ENCODE results near the gene KRT9.
"Not testable (repeated sequence)": the region's sequence is repeated elsewhere in the genome, so short reads cannot be mapped to it uniquely, and the experiment has no call there.

Gene KRT9, protein sequence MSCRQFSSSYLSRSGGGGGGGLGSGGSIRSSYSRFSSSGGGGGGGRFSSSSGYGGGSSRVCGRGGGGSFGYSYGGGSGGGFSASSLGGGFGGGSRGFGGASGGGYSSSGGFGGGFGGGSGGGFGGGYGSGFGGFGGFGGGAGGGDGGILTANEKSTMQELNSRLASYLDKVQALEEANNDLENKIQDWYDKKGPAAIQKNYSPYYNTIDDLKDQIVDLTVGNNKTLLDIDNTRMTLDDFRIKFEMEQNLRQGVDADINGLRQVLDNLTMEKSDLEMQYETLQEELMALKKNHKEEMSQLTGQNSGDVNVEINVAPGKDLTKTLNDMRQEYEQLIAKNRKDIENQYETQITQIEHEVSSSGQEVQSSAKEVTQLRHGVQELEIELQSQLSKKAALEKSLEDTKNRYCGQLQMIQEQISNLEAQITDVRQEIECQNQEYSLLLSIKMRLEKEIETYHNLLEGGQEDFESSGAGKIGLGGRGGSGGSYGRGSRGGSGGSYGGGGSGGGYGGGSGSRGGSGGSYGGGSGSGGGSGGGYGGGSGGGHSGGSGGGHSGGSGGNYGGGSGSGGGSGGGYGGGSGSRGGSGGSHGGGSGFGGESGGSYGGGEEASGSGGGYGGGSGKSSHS
- 0 to 0.22 (median 0) reads per million in 18 experiments for total RNA-seq

DNA sequence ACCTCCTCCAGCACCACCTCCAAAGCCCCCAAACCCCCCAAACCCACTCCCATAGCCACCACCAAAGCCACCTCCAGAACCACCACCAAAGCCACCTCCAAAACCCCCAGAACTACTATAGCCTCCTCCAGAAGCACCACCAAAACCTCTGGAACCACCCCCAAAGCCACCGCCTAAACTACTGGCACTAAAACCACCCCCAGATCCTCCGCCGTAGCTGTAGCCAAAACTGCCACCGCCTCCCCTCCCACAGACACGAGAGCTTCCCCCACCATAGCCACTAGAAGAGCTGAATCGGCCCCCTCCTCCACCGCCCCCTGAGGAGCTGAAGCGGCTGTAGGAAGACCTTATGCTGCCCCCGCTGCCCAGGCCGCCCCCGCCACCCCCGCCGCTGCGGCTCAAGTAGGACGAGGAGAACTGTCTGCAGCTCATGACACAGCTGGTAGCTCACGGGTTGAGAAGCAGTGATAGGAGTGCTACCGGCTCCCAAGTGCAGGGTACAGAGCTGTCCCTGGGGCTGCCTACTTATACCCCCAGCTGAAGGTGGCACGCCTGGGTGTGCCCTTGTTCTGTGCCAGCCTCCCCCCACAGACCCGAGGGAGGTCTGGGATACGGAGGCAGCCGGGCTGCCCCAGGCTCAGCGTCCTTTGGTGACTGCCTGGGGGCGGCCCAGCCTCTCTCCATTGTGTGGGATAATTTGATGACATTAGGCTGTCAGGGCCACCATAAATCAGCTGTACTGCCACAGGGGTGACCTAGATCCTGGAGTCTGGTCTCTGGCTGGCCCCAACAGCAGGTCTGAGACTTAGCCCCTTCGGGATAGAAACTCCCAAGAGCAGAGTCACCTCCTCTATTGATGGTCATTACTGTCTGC lies at the start of gene KRT9:
Gene KRT9 (minus strand): TSS at position 499 of the 874 bp plus-strand sequence. CDS start 67 bp downstream, at position 432.
- DNase-seq: no peak

DNA sequence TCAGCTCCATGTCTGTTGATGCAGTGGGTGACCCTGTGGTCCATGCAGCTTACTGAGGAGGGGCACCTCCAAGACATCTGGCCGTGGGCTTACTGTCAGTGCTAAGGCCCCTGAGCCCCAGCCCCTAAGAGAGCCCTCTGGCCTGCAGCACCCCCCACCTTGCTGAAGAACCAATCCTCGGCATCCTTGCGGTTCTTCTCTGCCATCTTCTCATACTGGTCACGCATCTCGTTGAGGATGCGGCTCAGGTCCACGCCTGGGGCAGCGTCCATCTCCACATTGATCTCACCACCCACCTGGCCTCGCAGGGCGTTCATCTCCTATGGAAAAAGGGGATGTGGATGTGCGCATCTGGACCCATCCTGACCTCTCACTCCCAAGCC lies 49.6 kb upstream of the KRT9 start:
- not testable (repeated sequence) for DNase-seq

DNA sequence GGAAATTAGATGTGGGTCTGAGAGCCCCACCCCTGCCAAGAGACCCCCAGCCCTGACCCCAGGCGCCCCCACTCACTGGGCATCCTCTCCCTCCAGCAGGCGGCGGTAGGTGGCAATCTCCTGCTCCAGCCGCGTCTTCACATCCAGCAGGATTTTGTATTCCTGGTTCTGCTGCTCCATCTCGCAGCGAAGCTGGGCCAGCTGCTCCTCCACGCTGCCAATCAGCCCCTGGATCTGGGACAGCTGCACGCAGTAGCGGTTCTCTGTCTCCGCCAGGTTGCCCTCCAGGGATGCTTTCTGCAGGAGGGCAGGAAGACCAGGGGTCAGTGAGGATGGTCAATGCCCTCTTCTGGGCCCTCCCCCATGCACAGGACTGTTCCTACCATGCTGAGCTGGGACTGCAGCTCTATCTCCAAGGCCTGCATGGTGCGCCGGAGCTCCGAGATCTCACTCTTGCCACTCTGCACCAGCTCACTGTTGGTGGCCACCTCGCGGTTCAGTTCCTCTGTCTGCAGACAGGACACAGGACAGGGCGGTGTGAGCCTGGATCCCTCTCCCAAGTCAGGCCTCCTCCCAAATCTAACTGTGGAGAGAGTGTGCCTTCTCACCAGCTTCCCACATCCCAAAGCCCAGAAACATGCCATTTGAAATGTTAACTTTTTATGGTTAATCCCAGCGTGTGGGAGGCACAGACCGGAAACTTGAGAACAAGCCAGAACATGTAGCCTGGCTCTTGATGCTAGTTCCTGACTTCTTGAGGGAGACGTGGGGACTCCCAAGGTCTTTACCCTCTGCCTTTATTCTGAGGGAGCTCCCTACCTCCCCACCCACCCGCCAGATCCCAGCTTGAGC lies 49.0 kb upstream of the KRT9 start:
- DNase-seq: no peak

DNA sequence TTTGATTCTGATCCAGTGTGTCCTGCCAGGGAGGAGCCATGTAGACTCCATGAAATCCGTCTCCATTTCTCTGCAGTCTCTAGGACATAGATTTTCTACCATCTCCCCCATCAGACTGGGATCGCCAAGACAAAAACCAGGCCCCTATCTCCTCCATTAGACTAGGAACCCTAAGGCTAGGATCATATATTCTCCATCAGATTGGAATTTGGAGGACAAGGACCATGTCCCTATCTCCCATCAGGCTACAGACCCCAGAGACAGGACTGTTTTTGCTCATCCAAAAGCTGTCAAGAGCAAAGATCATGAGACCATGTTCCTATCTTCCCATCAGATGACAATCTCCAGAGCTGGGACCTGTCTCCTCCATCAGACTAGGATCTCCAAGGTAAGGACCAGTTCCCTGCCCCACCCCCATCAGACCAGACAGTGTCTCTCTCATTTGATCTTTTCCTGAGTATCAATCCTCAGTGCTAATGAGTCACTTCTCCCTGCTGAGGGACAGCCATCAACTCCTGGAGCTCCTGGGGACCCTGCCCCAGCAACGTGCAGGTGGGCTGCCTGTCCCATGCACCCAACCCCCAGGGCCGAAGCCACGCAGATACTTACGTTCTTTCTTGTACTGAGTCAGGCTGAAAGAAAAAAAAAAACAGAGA lies 48.2 kb upstream of the KRT9 start:
- DNase-seq: not testable (repeated sequence)

DNA sequence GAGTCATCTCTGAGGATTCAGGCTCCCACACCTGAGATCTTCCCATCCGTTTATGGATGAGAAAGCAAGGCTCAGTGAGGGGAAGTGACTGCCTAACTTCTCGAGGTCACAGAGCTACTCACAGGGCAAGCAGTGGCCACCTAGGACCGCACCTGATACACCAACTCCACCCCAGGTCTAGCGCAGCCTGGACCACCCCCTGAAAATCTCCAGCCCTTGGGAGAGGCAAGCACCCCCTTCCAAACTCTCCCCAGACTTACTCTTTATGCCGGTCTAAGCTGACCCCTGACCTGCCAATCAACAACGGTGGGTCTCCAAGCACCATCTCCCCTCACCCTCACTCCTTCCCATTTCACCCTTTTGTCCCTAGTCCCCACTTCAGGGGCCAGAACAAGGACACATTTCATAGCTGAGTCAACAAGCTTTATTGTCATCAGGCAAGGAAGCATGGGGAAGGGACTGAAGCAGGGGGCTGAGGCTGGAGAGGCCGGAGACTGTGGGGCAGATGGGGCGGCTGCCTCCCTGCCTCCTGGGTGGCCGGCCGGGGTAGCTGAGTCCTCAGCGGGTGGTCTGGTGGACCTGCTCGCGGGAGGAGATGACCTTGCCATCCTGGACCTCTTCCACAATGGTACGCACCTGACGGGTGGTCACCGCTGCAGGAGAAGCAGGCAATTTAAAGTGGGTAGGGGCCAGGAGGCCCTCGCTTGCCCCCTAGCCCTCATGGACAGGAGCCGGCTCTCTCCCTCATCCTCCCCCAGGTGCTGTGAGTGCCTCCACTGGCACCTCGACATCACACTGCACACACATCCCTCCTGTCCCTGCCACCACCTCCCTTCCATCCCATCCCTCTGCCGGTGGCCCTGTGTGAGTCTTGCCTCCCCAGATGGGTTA lies 47.4 kb upstream of the KRT9 start:
- no peak for DNase-seq

DNA sequence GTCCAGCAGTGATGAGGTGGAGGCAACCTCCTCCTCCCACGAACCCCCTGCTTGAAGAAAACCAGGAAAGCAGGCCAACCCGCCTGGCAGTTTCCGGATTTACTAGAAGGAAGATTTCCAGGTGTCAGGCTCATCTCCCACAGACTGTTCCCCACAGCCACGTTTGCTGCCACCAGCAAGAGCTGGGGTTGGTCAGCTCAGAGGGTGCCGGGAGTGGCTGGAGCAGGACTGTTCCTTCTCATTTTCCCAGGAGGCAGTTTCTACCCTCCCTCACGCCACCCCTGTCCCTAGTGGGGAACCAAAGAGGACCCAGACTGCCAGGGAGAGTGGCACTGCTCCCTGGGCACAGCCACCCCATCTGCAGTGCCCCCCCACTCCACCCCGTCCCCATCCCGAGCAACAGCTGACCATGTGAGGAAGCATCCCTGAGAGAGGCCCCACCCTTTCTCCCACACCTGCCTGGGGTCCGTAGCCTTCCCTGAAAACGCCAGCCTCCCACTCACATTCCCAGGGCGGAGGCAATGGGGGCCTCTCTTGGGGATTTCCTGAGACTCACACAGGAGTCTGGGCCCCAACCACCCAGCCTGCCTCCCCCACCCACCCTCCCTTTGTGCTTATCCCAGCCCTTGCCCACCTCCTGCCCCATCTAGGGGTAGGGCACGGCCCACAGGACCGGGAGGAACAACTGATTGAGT lies 46.6 kb upstream of the KRT9 start:
- no peak for DNase-seq

DNA sequence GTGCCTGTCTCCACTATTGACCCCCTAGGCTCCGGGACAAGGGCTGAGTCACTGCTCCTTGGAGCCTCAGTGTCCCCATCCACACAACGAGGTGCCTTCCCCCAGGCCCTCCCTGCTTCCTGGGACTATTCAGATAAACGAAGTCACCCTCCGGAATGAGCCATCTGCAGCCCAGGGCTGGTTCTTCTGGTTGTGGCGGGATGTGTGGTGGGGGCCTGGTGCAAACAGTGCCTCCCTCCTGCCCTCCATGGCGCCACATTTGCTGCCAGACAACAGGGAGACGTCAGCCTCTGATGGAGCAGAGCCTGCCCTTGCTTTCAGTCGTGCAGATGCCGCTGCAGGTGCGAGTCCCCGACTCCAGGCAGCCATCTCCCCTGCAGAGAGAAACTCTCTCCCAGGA lies 45.8 kb upstream of the KRT9 start:
- no peak for DNase-seq

DNA sequence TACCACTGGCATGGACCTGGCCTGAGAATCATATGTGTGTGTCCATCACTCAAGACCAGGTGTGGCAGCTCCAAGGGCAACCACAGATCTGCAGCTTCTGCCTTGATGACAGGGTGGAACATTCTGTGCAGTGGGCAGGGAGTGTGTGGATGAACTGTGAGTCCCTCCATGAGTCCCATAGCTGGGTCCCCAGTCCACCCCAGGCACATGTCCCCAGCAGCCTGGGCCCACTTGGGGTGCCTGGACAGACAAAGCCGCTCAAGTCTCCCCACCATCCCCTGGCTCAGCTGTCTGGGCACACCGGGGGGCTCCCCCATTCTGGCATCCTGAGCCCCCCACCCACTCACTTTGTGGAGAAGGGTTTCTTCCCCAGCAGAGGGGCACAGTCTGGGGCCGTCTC lies 45.3 kb upstream of the KRT9 start:
- DNase-seq: no peak

DNA sequence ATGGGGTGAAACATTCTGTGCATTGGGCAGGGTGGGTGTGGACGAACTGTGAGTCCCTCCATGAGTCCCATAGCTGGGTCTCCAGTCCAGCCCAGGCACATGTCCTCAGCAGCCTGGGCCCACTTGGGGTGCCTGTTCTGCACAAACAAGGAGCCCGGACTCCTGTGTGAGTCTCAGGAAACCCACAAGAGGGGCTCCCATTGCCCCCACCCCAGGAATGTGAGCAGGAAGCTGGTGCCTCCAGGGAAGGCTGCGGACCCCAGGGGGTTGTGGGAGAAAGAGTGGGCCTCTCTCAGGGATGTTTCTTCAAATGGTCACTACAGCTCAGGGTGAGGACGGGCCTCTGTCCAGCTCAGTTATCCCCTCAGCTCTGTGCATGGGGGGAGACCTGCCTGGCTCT lies 44.6 kb upstream of the KRT9 start:
- DNase-seq: not testable (repeated sequence)

DNA sequence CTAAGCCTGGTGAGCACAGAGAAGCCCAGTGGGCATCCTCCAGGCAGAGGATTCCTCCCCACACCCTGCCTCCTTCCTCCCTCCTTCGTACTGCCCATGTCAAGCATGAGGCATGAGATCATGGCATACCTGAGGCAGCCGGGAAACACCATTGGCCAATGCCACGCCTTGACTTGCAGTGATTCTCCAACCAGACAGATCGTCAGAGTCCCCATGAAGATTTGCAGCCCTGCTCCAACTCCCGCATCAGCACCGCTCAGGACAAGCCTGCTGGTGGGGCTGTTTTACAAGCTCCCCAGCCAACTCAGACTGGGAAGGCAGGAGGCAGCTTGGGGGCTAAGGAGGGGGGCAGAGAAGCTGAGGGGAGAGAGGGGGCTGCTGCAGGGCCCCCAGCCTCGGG lies 43.6 kb upstream of the KRT9 start:
- DNase-seq: no peak

DNA sequence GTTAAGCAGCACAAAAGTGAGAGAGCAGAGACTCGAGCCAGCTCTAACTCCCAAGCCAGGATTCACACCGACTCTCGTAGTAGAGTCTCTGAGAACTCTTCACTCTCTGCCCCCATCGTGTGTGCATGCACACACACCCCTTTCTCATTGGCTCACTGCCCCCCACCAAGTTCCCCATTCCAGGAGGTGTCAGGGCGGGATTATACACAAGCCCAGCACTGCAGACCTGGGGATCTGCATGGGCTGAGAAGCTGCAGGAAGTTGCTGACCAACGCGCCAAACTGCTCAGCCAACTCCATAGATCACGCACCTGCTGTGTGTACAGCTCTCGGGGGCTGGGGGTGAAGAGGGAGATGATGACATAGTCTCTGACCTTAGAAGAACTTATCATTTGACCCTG lies 42.9 kb upstream of the KRT9 start:
- not testable (repeated sequence) for DNase-seq

DNA sequence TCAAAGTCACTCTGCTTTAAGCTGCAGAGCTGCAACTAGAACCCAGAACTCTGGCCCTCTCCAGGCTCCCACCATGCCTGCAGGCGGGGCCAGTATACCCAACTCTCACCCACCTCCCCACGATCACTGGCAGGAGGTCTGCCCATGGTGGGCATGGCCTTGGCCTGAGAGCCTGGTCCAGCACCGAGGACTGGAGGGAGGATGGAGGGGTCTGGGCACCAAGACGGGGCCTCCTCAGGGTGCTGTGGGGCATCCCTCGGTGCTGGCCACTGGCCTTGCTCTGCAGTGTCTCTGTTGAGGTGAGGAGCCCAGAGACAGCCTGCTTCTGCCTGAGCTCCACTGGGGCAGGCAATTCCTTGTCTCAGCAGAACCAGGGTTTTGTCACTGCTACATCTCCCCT lies 42.2 kb upstream of the KRT9 start:
- no peak for DNase-seq

DNA sequence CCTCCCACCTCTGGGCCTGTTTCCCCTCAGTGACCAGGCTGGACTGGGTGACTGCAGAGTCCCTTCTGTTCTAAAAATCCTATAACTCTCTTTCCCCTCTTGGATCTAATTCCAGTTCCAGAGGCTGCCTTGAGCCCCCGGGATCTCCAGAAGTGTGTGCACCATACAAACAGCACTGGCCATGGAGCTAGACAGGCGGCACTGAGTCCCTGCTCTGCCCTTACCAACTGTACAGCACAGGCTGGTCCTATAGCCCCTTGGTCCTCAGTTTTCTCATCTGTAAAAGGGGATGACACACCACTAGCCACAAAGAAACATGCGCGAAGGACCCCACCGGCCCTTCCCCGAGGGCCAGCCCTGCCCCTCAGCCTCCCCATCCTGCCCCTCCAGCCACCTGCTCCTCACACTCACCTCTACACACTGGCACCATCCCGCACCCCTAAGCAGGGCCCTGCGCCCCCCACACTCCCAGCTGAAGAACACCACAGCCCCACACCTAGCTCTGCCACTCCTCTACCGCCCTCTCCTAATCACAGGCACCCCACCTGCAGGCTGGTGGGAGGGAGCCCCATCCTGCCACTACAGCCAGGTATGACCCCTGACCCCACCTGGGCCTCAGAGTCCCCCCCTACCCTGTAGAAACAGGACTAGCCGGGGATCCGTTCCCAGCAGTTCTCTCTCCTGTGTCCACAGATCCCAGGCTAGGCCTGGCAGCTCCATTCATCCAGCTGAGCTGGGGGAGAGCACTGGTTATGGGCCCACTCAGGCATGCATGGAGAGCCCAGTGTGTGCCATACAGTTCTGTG lies 41.6 kb upstream of the KRT9 start:
- no peak for DNase-seq

DNA sequence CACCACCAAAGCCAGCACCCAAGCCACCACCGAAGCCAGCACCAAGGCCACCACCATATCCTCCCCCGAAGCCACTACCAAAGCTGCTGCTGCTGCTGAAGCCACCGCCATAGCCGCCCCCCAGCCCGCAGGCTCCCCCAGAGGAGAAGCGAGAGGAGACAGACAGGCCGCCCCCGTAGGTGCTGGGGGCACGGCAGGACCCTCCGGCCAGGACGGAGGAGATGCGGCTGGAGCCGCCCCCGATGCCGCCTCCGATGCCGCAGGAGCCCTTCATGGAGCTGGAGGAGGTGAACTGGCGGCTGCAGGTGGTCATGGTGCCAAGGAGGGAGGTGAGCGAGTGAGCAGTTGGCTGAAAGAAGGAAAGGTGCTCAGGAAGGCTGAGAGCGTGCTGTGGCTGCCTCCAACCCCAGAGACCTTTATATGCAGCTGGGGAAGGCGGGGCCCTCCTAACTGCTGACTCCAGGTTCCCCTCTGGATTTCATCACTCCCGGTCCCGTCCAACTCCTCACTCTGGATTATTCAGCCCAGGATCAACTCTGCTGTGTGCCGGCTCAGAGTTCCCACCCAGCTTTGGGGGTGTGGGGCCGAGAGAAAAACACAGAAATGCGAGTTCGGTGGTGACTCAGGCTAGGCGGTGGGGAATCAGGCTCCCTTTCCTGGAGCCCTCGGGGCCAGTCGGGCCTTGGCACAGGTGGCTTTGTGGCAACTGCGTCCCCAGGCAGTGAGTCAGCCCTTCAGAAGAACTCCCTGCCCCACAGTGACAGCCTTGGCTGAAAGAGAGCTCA lies 40.7 kb upstream of the KRT9 start, which contains the start of gene KRT16:
Gene KRT16 (minus strand): TSS at position 392 of the 785 bp plus-strand sequence. CDS start 79 bp downstream, at position 313.
- DNase-seq: not testable (repeated sequence)

DNA sequence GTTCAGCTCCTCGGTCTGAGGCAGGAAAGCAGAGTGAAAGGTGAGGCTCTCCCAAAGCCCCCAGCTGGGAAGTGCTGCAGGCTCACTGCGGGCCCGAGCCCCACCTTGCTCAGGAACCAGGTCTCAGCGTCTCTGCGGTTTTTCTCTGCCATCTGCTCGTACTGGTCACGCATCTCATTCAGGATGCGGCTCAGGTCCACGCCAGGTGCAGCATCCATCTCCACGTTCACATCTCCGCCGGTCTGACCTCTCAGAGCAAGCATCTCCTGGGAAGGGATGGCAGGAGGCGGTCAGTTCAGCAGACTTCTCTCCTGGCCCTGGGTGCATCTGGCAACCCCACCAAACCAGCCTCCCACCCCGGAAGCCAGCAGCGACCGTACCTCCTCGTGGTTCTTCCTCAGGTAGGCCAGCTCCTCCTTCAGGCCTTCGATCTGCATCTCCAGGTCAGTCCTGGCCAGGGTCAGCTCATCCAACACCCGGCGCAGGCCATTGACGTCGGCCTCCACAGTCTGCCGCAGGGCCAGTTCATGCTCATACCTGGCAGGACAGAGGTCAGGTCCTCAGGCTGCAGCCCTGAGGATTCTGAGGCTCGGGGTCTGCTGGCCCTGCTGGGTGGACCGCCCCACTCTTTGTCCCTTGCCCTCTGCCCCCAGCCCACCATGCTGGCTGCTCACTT lies 39.2 kb upstream of the KRT9 start:
- DNase-seq: no peak

DNA sequence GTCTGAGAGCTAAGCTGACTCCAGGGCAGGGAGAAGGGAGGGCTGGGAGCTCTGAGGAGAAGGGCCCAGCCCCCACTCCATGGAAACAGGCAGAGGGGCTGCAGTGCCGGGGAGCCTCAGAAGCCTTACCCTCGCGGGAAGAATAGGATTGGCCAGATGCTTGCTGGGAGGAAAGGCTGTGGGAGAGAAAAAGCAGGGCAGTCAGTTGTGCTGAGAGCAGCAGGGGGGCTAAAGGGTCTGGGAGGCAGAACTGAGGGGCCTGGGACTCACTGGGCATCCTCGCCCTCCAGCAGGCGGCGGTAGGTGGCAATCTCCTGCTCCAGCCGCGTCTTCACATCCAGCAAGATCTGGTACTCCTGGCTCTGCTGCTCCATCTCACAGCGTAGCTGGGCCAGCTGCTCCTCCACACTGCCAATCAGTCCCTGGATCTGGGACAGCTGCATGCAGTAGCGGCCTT lies 38.2 kb upstream of the KRT9 start:
- peak in 1 of 2 donors; percentile 10 for DNase-seq

DNA sequence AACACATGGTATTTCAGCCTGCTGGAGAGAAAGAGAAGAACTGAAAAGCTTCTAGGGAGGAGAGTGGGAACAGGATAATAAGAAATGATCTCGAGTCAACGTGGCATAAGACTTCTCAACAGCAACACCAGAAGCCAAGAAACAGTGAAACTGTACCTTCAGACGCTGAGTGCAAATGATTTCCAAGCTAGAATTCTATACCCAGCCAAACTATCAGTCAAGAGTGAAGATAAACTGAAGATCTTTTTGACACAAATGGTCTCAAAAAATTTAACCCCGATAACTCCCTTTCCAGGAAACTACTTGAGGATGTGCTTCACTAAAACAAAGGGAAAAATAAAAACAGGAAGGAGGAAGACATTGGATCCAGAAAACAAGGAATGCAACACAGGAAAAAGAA lies 35.1 kb upstream of the KRT9 start:
- not testable (repeated sequence) for DNase-seq

Measured in inflammatory macrophage (primary cell).